ENCODE measurements around the gene SIK2.
"Not testable (repeated sequence)": the region's sequence is repeated elsewhere in the genome, so short reads cannot be mapped to it uniquely, and the experiment has no call there.

Gene SIK2

DNA sequence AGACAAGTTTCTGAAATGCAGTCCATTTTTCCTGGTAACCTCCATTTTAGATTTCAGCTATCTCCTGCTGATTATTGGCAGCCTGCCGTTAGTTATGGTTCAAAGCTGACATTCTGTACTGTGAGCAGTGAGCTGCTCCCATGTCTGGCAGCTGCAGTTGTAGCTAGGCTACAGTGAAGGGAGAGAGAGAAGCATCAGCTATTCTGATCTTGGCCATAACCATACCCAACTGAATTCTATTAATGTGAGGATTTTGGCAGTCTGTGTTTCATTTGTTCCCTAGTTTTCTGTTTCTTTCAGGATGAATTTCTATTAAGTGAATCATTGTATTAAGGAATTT, 33.4 kb downstream of the SIK2 start:
- TF ChIP-seq JUND (IDR thresholded peaks at IDR 0.05; ENCODE audit: low read depth) = no peak
- DNase-seq (ENCODE audit: low read depth in 1 of 2, low spot score in 1 of 2) = no peak
- in situ Hi-C loops (cut with HindIII; ENCODE audit: low pct_unique_long_range_greater_than_20kb, low sequenced_read_pairs) = no loop called here

DNA sequence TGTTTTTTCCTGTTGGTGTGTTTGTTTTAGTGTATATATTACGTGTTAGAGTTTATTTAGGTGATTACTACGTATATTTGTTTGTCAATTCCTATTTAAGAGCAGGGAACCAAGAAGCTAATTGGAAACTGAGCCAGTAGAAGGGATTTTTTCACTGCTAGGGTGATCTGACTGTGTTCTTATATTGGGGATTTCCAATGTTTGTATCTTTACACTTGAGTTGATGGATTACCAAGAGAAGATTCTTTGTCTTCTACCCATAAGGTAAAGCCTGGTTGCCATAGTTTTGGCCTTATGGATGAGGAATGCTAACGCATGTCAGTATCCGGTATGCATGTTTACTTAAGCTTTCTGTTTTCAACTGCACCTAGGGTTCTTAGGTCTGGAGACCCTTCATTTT, 35.6 kb downstream of the SIK2 start:
- in situ Hi-C loops (cut with HindIII; ENCODE audit: low pct_unique_long_range_greater_than_20kb, low sequenced_read_pairs) = no loop called here
- no peak for DNase-seq (ENCODE audit: low read depth in 1 of 2, low spot score in 1 of 2)
- no peak for TF ChIP-seq JUND (IDR thresholded peaks at IDR 0.05; ENCODE audit: low read depth)

GRCh38 chr11:111639226-111639925, 37.1 kb downstream of the SIK2 start:
- in situ Hi-C loops (cut with HindIII; ENCODE audit: low pct_unique_long_range_greater_than_20kb, low sequenced_read_pairs) = no loop called here
- no peak for TF ChIP-seq JUND (IDR thresholded peaks at IDR 0.05; ENCODE audit: low read depth)
- peak in 1 of 2 experiments; percentile 9 for DNase-seq (ENCODE audit: low read depth in 1 of 2, low spot score in 1 of 2)

GRCh38 chr11:111641339-111642015, 39.2 kb downstream of the SIK2 start:
- in situ Hi-C loops (cut with HindIII; ENCODE audit: low pct_unique_long_range_greater_than_20kb, low sequenced_read_pairs) = no loop called here
- DNase-seq (ENCODE audit: low read depth in 1 of 2, low spot score in 1 of 2) = no peak
- no peak for TF ChIP-seq JUND (IDR thresholded peaks at IDR 0.05; ENCODE audit: low read depth)

- no peak for TF ChIP-seq JUND (IDR thresholded peaks at IDR 0.05; ENCODE audit: low read depth)
- in situ Hi-C loops (cut with HindIII; ENCODE audit: low pct_unique_long_range_greater_than_20kb, low sequenced_read_pairs) = no loop called here
- DNase-seq (ENCODE audit: low read depth in 1 of 2, low spot score in 1 of 2) = no peak
Measured at GRCh38 chr11:111642542-111642941, 40.3 kb downstream of the SIK2 start.

DNA sequence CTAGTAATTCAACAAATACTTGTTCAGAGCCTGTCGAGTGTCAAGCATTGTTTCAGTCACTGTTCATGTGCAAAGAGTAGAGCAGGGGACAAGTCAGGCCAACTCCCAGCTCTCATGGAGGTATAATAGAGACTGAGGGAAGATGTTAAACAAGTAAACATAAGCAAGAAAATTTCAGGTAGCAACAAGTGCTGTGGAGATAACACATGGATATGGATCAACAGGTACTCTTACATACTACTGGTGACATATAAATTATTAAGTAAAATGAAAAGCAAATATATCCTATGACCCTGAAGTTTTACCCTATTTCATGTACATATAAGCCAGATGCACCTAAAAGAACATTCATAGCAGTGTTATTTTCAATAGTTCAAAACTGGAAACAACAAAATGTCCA, 42.7 kb downstream of the SIK2 start:
- DNase-seq (ENCODE audit: low read depth in 1 of 2, low spot score in 1 of 2) = no peak
- TF ChIP-seq JUND (IDR thresholded peaks at IDR 0.05; ENCODE audit: low read depth) = no peak
- in situ Hi-C loops (cut with HindIII; ENCODE audit: low pct_unique_long_range_greater_than_20kb, low sequenced_read_pairs) = no loop called here

GRCh38 chr11:111645657-111646316, 43.5 kb downstream of the SIK2 start:
- no peak for DNase-seq (ENCODE audit: low read depth in 1 of 2, low spot score in 1 of 2)
- in situ Hi-C loops (cut with HindIII; ENCODE audit: low pct_unique_long_range_greater_than_20kb, low sequenced_read_pairs) = no loop called here
- no peak for TF ChIP-seq JUND (IDR thresholded peaks at IDR 0.05; ENCODE audit: low read depth)

- DNase-seq (ENCODE audit: low read depth in 1 of 2, low spot score in 1 of 2); in situ Hi-C loops (cut with HindIII; ENCODE audit: low pct_unique_long_range_greater_than_20kb, low sequenced_read_pairs): not testable (repeated sequence)
Measured at GRCh38 chr11:111651336-111651735, 49.1 kb downstream of the SIK2 start.

DNA sequence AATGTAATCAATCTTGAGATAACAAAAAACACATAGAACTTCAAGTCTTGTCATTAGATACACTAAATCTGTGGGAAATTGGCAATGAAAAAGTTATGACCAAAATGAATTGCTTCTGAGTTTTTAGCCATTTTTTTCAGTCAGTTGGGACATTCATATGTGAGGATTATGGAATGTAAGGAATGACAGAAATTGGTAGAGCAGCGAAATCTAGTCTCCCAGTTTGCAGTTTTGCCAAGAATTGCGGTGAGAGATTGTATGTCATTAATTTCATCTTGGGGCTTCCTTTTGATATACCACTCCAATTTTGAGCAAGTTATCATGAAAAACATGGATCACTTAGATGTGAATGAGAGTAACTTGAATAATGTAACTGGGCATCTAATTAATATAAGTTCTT, 49.9 kb downstream of the SIK2 start:
- no peak for TF ChIP-seq JUND (IDR thresholded peaks at IDR 0.05; ENCODE audit: low read depth)
- in situ Hi-C loops (cut with HindIII; ENCODE audit: low pct_unique_long_range_greater_than_20kb, low sequenced_read_pairs) = no loop called here

GRCh38 chr11:111654601-111655000, 52.4 kb downstream of the SIK2 start:
- no peak for DNase-seq (ENCODE audit: low read depth in 1 of 2, low spot score in 1 of 2)
- in situ Hi-C loops (cut with HindIII; ENCODE audit: low pct_unique_long_range_greater_than_20kb, low sequenced_read_pairs) = no loop called here
- no peak for TF ChIP-seq JUND (IDR thresholded peaks at IDR 0.05; ENCODE audit: low read depth)

More for the DNA sequence above, 49.9 kb downstream of the SIK2 start:
- DNase-seq (ENCODE audit: low read depth in 1 of 2, low spot score in 1 of 2) = no peak

- no peak for DNase-seq (ENCODE audit: low read depth in 1 of 2, low spot score in 1 of 2)
- no peak for TF ChIP-seq JUND (IDR thresholded peaks at IDR 0.05; ENCODE audit: low read depth)
- in situ Hi-C loops (cut with HindIII; ENCODE audit: low pct_unique_long_range_greater_than_20kb, low sequenced_read_pairs) = no loop called here
Measured at GRCh38 chr11:111655924-111656323, 53.7 kb downstream of the SIK2 start.

DNA sequence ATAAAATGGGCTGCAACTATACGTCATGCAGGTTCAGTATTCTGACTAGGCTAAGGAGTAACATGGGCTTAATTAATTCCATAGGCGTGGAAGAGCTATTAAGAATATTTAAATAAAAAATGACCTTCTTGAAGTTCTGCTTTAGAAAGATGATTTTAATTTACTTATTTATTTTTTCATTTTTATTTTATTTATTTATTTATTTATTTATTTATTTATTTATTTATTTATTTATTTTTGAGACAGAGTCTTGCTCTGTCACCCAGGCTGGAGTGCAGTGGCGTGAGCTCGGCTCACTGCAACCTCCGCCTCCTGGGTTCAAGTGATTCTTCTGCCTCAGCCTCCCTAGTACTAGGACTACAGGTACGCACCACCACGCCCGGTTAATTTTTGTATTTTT, 55.7 kb downstream of the SIK2 start:
- DNase-seq (ENCODE audit: low read depth in 1 of 2, low spot score in 1 of 2); in situ Hi-C loops (cut with HindIII; ENCODE audit: low pct_unique_long_range_greater_than_20kb, low sequenced_read_pairs): not testable (repeated sequence)

DNA sequence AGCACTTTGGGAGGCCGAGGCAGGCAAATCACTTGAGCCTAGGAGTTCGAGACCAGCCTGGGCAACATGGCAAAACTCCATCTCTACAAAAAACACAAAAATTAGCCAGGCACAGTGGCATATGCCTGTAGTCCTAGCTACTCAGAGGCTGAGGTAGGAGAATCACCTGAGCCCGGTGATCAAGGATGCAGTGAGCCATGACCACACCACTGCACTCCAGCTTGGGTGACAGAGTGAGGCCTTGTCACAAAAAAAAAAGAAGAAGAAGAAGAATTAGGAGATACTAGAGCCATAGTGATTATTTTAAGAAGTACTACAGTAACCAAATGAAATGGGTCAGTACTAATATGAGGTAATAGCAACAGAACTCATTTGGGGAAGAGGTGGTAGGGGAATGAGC, 56.2 kb downstream of the SIK2 start:
- in situ Hi-C loops (cut with HindIII; ENCODE audit: low pct_unique_long_range_greater_than_20kb, low sequenced_read_pairs); DNase-seq (ENCODE audit: low read depth in 1 of 2, low spot score in 1 of 2): not testable (repeated sequence)

Measured in T47D (cell line).